GM19023 (cell line): ENCODE measurements around the gene CDH4.

ENCODE experiments used
- ATAC-seq: cut with Tn5 transposase; IDR thresholded peaks from one replicate; pipeline ENCODE4 v1.9.1; 2021; ENCODE audit warnings: mild to moderate bottlenecking, moderate library complexity; ENCODE audit not compliant: unreplicated experiment

The CDH4 gene

DNA sequence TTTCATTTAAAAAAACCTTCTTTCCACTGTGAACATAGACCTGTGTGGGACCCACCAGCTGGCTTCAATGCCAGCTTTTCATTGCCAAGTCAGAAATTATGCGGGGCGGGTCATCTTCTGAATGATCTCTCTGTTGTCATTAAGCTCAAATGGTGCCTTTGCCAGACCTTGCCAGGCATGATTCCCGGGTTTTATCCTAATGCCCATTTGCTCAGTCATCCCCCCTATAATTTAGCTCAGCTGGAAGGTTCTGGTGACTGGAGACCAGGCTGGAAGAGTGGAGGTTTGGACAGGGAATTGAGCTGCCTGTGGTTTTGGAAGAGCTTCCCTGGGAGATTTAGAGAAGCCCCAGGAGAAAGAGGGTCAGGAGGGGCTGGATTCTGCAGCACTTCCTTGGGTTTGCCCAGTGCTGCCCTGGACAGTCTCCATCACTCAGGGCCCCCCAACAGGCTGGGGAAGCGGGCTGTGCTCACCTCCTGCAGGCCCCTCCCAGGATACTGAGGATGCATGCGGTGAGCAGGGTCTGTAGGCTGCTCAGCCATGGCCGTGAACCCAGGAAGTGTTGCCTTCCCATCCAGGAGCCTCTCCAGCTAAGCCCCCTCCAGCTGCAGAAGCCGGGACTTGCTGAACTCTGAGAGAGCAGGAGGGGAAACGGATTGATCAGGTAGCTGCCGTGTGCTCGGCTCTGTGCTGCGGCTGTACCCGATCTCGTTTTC, 273.0 kb downstream of the CDH4 start:
- ATAC-seq = no peak

DNA sequence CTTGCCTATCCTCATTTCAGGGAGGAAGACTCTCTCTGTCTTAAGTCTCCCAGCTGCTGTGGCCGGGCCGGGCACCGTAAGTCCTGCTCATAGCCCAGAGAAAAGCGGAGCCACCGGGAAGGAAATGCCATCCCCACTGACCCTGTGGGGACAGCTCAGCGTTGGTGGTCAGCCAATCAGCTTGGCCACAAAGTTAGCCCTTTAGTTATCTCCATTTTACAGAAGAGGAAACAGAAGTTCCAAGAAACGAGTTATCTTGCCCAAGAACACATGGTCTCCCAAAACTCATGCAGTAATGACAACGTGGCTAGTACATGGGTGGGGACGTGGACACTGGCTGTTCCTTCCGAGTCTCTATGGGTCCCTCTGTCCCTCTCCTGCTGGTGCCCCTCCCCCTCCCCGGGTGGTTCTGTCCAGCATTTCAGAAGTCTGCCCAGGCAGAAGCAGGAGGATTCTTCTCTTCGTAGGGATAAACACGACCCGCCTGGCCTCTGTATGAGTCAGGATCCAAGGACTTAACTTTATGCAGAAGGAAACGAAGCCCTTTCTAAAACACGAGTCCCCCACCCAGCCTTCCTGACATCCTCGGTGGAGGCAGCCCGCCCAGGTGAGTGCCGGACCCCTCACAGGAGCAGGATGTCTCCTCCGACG, 273.8 kb downstream of the CDH4 start:
- ATAC-seq = no peak

DNA sequence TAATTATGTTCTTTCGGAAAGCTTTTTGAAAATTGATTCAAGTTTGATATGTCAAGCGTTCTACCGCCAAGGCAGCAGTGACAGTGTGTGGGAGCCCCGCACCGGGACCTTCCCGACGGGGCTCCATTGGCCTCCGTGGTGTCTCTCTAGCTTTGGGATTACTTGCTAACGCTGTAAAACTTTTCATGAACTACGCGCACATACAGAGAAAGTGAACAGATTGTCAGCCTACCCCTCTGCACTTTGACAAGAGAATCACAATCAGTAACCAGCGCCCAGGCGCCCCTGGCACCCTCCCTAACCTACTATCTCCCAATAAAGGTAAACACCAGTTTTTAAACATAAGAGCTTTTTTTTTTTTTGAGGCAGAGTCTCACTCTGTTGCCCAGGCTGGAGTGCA, 274.8 kb downstream of the CDH4 start:
- no peak for ATAC-seq

DNA sequence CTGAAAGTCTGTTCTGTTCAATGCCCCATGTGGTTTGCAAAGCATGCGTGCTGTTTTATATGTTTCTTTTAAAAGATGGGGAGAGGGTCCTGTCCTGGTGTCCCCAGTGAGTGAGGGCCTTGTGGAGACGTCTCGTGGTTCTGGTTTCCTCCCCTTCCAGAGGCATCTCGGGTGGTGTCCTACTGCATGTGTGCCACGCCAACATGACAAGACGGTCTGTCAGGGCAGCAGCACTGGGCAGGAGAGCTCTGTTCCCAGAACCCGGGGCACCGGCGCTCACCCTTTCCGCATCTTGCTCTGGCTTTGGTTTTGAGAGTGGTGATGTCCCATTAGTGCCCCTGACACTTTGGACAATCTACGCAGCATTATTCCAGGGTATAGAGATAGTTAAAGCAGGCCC, 275.6 kb downstream of the CDH4 start:
- ATAC-seq = no peak

DNA sequence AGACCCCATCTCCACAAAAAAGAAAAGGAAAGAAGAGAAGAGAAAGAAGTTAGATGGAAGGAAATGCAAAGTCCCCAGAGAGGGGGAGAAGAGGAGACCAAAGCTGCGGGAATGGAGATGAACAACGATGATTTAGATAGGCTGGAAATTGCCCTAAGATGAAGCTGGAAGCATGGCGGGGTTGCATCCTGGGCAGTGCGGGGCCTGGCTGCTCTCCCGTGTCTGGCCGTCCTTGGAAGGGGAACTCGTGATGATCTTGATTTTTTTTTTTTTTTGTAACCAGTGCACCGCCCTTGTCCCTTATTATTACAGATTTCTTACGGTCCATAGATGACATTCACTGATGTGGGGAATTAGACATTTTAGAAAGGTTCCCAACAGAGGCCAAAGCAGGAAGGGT, 276.5 kb downstream of the CDH4 start:
- ATAC-seq = no peak

DNA sequence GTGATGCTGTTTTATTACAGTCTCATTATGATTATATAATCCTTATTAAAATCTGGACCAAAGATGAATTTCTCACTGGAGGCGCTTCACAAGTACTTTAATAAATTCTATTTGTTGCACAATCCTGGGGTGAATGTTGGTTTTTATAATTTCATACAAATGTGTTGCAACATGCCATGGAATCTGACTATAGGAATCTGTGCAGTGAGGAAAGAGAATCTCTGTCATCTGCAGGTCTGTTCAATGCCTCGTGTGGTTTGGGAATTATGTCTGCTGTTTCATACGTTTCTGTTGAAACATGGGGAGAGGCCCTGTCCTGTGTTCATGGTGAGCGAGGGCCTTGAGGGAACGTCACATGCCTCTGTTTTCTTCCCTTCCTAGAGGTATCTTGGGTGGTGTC, 277.3 kb downstream of the CDH4 start:
- ATAC-seq = no peak

DNA sequence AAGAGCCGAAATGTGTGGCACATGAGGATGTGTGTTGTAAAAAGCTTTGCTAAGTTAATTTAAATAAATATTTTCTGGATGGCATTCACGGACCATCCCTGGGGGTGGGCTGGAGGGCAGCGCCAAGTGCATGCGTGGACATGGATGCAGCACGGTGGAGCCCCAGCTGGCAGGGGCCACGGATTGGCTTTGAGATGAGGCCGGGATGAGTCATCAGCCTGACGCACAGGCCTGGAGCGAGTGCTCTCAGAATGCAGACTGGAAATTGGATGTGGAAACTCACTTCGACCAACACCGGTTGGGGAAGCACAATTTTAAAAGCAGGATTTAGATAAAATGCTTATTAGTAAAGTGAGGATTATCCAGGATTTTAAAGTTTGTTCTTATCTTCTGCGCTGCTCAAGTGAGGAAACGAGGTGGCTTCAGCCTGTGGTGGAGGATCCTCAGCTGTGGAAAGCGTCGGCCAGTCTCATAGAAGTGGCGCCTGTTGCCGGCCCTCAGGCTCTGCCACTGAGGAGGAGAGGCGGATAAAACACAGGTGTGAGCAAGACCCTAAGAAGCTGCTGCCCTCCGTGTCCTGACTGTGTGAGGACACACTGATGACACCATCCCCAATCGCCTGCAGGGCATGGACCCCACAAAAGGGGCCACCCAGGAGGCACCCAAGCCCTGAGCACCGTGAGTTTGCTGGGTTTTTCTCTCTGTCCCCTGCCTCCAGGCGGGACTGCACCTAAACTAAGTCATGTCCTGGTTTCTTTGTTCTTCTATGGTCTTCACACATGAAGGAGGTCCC, 279.7 kb downstream of the CDH4 start:
- no peak for ATAC-seq

DNA sequence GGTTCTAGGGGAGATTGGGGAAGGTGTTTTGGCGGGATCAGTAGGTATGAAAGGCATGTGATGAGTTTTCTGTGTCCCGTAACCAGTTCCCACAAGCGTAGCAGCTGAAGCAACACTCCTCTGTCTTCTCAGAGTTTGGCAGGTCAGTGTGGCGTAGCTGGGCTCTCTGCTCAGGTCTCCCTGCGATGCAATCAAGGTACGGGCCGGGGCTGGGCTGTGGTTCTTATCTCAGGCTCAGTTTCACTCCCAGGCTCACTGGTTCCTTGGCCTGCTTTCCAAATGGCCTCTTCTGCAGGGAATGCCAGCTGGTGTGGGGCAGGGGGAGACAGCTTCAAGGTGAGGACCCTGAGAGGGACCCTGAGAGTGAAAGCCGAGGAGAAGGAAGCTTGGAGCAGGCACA, 280.7 kb downstream of the CDH4 start:
- ATAC-seq = no peak

DNA sequence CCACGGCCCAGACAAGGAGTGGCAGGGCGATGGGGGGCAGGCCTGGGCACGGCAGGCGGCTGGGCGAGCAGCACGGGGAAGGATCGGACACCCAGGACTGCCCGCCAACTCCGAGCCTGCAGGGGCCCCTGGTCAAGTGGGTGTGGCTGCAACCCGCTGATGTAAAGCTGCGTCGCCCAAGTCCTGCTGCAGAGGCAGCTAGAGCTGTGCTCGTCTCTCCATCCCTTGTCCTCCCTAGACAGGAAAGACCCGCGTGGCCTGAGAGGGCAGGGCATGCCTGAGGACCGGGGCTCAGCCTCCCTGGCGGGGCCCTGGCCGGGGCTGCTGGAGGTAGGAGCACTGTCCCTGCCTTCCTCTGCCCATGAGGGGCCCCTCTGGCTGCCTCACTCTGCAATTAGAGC, 281.2 kb downstream of the CDH4 start:
- ATAC-seq = no peak

DNA sequence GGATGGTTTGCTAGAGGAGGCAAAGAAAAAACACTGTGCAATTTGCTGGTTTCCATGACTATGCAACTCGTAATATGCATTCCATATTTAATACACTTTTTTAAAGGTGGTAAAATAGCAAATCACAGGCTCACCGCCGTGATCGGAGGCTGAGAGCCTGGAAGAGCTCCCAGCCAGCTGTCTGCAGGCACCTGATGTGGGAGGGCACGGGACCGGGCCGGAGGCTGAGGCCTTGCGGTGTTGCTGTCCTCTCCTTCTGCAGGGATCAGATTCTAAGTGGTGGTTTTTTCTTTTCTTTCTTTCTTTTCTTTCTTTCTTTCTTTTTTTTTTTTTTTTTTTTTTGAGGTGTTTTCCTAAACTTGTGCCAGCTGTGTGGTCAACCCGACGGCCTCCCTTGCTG, 282.3 kb downstream of the CDH4 start:
- no peak for ATAC-seq

DNA sequence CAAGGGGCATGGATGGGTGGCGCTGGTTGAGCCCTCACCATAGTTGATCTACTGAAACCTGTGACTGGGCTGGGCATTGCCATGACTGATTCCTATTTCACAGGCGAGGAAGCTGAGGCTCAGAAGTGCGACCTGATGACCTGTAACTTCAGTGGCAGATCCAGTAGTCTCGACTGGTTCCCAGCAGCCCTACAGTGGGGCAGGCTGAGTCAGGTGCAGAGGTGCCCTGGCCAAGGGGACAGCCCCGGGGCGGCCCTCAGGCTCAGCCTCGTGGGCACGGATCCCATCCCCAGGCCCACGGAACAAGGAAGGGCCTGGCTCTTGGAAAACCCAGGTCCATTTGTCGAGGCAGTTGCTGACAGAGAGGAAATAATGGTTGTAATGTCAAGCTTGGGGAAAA, 283.0 kb downstream of the CDH4 start:
- no peak for ATAC-seq

DNA sequence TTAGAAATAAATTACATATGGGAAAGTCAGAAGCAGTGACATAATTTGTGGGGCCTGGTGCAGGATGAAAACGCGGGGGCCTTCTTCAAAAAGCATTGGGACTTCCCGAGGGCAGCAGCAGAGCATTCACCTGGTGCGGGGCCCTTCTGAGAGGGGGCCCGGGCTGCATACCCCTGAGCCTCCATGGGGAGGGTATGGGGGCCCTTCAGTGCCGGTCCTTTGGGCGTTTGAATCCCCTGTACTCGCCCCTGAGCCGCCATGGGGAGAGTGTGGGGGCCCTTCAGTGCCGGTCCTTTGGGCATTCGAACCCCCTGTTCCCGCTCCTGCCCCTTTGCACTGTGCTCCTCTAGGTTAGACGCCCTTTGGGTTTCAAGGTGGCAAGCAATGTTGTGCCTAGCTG, 283.5 kb downstream of the CDH4 start:
- ATAC-seq = no peak

DNA sequence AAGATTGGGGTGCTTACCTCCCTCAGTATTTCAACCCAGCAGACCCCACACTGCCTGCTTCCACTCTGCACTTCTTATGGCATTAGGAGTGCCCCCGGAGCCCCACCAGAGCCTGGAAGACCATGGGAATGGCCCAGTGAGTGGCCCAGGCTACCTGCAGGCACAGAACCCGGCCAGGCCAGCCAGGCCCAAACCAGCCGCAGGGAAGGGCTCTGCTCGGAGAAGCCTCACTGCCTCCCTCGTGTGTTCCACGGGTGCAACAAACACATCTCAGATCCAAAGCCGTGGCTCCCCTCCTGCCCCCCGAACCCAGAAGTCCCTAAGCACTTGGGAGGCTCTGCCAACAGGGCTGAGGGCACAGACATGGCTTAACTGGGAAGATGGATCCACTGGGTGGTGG, 283.9 kb downstream of the CDH4 start:
- no peak for ATAC-seq

DNA sequence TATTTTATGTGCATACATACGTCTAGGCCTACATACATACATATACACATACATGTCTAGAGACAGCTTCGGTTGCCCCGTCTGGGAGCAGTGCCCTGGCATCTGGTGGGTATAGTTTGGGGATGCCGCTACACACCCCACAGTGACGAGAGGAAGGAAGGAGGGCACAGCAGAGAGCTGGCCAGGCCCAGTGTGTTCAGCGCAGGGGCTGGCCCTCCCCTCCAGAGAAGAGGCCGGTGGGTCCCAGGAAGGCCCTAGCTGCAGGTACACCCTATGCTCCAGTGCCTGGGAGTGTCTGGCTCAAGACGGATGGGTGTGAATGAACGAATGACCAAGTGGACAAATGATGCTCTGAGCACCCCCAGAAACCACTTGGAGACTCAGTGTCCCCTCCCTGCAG, 284.6 kb downstream of the CDH4 start:
- ATAC-seq = no peak

DNA sequence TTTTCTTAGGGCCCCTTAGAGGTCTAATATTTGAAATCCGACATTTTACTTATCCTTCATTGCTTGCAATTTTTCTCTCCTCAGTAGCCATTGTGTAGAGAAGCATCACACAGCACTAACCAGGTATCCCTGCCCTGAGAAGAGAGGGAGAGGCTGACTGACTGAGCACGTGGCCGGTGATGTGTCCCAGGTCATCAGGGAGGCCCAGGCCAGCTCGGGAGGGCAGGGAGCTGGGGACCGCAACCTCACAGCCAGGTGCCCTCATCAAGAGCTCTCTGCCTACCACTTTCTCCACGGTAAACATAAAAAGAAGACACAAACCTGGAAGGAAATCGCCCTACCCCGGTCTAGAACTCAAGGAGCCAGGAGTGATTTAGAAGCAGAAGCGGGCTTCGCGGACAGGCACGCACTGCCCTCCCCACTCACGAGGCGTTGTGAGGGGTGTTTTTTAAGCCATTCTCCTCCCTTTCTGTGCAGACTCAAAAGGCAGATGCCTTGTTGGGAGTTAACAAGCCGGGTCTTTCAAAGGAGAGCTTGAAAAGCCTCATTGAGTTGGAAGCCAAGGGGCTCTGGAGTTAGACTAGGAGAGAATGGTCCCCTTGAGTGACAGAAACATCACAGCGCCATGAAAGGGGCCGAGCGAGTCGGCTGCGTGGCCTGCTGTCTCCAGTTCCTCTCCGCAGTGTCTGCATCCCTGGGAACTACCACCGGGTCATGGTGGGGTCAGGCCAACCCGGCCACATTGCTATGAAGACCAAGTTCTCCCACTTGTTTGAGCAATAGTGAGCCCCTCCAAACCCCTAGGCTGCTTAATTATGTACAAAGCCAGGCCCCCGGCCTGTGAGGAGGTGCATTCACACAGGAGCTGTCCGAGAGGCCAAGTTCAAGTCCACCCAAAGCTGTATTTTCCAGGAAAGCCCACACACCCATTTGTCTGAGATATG, 285.4 kb downstream of the CDH4 start:
- no peak for ATAC-seq

DNA sequence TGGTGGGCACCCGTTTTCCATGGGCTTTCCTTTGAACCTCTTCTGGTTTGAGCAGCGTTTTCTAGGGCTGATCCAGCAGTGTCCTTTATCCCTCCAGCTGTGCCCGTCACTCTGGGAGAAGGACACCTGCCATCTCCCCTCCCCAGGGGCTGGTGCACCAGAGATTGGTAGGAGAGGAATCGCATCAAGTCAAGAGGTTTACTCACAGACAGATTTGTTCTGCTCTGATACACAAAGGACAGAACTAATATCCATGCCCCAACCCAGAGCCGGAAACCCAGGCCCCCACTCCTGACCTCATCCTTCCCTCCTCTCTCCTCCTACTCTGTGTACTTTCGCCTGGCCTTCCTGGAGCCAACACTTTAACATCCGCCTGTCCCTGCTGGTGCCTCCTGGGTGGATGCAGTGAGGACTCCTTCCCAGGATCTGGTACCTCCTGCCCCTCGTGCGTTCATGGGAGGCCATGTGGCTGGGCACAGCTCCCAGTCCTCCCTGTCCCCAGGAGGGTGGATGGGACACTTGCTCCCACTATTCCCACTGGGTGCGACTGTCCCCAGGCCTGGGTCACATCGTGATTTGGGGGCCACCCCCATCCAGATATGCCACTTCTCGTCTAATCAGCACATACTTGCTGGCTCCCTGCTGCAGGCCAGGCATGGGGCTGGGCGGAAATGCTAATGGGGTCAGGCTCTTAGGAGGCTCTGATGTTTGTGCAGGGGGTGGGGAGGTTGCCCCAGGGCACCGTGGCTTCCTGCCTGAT, 286.3 kb downstream of the CDH4 start:
- ATAC-seq = no peak

DNA sequence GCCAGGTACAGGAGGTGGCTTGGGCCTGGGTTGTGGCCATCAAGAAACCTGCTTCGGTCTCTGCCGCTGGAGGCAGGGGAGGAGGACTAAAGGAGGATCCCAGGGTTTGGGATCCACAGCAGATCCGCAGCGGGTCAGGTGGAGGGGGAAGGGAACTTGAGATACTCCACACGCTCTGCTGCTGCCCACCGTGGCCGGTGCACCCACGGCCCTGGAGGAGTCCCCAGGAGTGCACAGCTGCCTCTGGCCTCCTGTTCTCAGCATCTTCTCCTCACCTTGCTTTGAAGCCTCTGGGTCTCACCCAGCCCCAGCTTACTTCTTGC, 286.8 kb downstream of the CDH4 start:
- no peak for ATAC-seq

DNA sequence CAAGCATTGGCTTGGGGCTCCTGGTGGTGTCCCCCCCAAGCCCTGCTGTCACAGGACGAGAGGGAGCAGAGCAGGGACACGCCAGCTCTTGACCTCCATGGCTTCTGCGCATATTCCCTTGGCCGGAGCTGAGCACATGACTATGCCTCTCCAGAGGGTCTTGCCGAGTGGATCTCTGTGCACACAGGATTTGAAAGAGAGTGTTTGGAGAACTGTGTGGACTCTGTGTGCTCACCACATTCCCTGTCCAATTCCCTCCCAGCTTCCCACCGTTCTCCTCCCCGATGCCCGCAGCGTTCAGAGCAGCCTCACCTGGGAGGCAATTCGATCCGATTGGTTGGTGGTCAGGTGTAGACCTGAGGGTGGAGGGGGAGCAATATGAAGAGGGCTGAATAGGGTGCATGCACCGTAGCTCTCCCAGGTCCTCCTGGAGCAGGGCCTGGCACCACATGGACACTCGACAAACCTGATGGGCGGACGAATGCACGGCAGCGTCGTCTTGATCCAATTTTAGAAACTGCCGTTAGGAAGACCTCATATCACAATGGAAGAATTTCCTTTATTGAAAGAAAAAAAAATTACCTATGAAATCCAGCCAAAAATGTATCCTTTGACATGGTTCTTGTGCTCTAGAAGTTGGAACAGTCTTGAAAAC, 287.8 kb downstream of the CDH4 start:
- no peak for ATAC-seq

DNA sequence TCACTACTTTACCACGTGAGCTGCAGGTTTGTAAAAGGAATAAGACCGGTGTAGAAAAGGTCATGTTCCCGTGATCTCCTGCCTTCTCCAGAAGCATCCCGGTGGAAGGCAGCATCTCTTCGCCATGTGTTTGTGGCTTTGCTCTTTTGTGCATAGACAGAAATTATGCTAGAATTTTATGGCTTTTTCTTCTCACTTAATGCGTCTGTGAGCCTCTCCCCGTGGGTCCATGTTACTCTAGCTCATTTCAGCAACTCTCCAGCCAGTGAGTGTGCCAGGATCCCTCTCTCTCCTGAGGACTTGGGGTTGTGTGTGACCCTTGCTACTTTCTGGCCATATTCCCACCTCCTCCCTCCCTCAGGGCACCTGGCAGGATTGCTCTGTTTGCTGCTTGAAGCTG, 289.5 kb downstream of the CDH4 start:
- no peak for ATAC-seq

DNA sequence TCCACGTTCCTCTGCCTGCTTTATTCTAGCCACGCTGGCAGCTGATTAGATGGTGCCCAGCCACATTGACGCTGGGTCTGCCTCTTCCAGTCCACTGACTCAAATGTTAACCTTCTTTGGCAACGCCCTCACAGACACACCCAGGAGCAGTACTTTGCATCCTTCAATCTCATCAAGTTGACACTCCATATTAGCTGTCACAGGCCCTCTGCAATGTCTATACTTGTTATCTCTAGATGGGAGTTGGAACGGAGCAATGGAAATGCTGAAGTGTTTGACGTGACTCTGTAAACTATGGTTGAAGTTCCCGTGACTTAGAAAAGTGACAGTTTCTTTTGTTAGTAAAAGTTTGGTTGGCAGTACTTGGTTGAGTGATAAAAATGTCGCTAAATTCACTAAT, 291.0 kb downstream of the CDH4 start:
- ATAC-seq = no peak
